ENCODE data around the gene CDK19.
"Not testable (repeated sequence)": the region's sequence is repeated elsewhere in the genome, so short reads cannot be mapped to it uniquely, and the experiment has no call there.

Gene CDK19

DNA sequence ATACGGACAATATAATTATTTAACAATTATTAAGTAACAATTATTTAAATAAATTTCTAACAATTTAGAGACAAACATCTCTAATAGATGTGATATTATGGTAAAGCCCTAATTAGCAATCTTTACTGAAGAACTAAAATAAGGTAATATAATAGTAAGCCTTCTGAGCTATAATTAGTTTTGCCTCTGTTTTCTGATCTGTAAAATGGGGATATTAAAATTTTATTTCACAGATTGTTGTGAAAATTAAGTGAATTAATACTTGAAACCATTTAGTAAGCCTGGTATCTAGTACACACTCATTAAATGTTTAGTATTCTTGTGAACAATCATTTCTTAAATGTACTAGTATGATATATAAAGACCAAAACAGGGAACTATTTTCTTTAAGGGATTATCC lies 70.3 kb downstream of the CDK19 start:
- TF ChIP-seq, protein P1, sequence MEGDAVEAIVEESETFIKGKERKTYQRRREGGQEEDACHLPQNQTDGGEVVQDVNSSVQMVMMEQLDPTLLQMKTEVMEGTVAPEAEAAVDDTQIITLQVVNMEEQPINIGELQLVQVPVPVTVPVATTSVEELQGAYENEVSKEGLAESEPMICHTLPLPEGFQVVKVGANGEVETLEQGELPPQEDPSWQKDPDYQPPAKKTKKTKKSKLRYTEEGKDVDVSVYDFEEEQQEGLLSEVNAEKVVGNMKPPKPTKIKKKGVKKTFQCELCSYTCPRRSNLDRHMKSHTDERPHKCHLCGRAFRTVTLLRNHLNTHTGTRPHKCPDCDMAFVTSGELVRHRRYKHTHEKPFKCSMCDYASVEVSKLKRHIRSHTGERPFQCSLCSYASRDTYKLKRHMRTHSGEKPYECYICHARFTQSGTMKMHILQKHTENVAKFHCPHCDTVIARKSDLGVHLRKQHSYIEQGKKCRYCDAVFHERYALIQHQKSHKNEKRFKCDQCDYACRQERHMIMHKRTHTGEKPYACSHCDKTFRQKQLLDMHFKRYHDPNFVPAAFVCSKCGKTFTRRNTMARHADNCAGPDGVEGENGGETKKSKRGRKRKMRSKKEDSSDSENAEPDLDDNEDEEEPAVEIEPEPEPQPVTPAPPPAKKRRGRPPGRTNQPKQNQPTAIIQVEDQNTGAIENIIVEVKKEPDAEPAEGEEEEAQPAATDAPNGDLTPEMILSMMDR (IDR thresholded peaks at IDR 0.05; ENCODE audit: insufficient read depth, low read depth, low read length, missing control alignments), result no peak
- no peak overlapping the region for H3K4me3 ChIP-seq (ENCODE audit: low read depth, low read length)
- no peak for DNase-seq (ENCODE audit: low read depth)

DNA sequence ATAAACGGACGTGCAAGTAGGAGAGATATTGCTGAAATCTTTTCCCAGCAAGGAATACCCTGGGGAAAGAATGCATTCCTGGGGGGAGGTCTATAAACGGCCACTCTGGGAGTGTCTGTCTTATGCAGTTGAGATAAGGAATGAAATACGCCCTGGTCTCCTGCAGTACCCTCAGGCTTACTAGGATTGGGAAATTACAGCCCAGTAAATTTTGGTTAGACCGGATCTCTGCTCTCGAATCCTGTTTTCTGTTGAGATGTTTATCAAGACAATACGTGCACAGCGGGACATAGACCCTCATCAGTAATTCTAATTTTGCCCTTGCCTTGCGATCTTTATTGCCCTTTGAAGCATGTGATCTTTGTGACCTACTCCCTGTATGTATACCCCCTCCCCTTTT lies 72.7 kb downstream of the CDK19 start:
- DNase-seq (ENCODE audit: low read depth), result not testable (repeated sequence)

DNA sequence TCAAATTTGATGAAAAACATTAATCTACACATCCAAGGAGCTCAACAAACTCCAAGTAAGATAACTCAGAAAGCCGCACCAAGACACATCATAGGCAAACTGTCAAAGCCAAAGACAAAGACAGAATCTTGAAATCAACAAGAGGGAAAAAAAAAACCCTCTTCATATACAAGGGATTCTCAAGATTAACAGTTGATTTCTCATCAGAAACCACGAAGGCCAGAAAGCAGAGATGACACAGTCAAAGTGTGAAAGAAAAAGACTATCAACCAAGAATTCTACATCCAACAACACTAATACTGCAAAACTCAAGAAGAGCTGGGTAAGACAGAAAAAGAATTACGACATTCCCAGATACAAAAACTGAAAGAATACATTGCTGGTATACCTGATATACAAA lies 73.8 kb downstream of the CDK19 start:
- no peak overlapping the region for H3K4me3 ChIP-seq (ENCODE audit: low read depth, low read length)
- no peak for DNase-seq (ENCODE audit: low read depth)
- TF ChIP-seq, protein P1 (IDR thresholded peaks at IDR 0.05; ENCODE audit: insufficient read depth, low read depth, low read length, missing control alignments), result no peak

More for the DNA sequence above, 72.7 kb downstream of the CDK19 start:
- not testable (repeated sequence) for H3K4me3 ChIP-seq (ENCODE audit: low read depth, low read length)

DNA sequence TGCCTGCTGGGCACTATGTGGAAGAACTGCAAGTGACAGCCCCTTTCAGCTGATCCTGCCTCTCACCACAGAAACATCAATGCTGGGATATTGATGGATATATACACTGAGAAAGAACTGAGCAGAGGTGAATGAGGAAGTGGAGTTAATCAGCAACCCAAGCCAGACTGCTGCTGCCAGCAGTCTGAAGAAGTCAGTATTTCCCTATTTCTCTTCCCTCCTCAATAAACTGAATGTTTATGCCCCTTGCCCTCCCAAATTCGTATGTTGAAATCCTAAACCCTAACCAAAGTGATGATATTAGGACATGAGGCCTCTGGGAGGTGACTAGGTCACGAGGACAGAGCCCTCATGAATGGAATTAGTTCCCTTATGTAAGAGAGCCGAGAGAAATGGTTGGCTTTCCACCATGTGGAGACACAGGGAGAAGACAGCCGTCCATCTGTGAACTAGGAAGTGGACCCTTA lies 76.3 kb downstream of the CDK19 start:
- TF ChIP-seq, protein P1 (IDR thresholded peaks at IDR 0.05; ENCODE audit: insufficient read depth, low read depth, low read length, missing control alignments), result no peak
- H3K4me3 ChIP-seq (ENCODE audit: low read depth, low read length), result no peak overlapping the region
- no peak for DNase-seq (ENCODE audit: low read depth)

DNA sequence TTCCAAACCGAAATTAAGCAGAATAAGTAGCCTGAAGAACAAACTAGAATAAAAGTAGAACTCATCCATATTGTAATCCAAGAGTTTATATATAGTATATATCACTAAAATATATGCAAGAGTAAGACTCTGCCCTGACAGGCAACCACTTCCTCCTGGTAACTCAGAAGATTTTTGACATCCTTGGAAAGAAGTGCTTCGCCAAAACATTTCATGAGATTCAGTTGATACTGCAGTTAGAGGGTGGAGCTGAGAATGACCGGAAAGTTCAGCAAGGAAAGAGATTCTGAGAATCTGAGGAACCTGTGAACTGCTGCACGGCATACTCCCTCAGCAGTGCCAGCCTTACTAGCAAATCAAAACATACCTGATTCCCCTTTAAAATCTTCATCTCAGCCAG lies 79.6 kb downstream of the CDK19 start:
- H3K4me3 ChIP-seq (ENCODE audit: low read depth, low read length), result no peak overlapping the region
- no peak for DNase-seq (ENCODE audit: low read depth)
- TF ChIP-seq, protein P1 (IDR thresholded peaks at IDR 0.05; ENCODE audit: insufficient read depth, low read depth, low read length, missing control alignments), result no peak

DNA sequence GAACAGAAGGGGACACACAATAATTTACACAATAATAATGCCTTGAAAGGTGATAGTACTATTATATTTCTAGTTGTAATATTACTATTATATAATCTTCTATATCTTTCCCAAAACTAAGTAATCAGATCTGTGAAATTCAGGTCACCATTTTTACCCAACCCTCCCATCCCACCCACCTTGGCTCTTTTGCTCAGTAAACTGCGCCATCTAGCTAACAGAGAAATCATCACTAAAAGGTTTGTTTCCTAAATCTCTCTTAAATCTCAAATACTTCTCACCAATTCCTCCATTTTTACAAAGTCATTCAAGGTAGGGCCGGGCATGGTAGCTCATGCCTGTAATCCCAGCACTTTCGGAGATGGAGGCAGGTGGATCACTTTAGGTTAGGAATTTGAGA lies 83.4 kb downstream of the CDK19 start:
- TF ChIP-seq, protein P1 (IDR thresholded peaks at IDR 0.05; ENCODE audit: insufficient read depth, low read depth, low read length, missing control alignments), result no peak
- no peak for DNase-seq (ENCODE audit: low read depth)
- no peak overlapping the region for H3K4me3 ChIP-seq (ENCODE audit: low read depth, low read length)

DNA sequence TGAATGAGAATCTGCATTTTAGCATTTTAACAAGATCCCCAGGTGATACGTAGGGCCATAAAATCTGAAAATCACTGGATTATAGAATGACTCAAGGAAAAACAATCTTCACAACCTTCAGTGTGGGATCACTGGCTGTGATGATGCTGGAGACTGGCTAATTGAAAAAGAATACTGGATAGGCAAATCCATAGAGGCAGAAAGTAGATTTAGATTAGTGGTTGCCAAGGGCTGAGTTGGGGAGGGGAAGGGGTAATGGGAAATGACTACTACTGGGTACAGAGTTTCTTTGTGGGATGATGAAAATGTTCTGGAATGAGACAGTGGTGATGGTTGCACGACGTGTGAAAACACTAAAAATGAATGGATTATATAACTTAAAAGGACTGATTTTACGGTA lies 84.1 kb downstream of the CDK19 start:
- TF ChIP-seq, protein P1 (IDR thresholded peaks at IDR 0.05; ENCODE audit: insufficient read depth, low read depth, low read length, missing control alignments), result no peak
- DNase-seq (ENCODE audit: low read depth), result no peak
- H3K4me3 ChIP-seq (ENCODE audit: low read depth, low read length), result no peak overlapping the region

All from GM12865 (cell line).